ENCODE measurements around the gene TRIM5. TPM values are rescaled to one million over a fixed set of nuclear protein-coding genes. Genes with fewer than 3 reads are reported as not detected.

The TRIM5 gene
- total RNA-seq, 1 experiment from 2014 or later = 17.9 TPM

DNA sequence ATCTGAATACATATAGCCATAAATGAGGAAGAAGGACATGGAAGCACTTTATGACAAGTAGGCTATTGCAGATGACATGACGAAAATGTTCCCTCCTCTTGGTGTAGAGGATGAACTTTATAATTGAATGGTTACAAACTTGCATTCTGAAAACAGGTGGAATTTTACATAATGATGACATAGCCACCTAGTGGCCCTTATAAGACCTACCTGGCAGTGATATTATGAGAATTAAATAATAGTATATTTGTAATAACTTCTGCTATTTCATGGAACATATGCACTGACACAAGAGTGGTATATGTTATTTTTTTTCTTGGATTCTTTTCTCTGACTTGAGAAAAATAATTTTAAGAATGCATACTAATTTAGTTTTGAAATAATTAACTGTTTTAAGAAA, 27.6 kb upstream of the TRIM5 start:
- H3K9me3 ChIP-seq (ENCODE audit: low read depth, low read length, poor library complexity, severe bottlenecking) = no peaks in the 10 kb centered on the region
- no peak overlapping the region for H3K27ac ChIP-seq (ENCODE audit: low read depth, low read length, poor library complexity, severe bottlenecking)
- H3K27me3 ChIP-seq (replicated peaks; ENCODE audit: insufficient read depth, low read depth, low read length, poor library complexity) = no peaks in the 10 kb centered on the region
- DNase-seq (ENCODE audit: low spot score) = no peak
- no peaks in the 10 kb centered on the region for H3K36me3 ChIP-seq (ENCODE audit: insufficient read depth, low read length, poor library complexity, severe bottlenecking)
- TF ChIP-seq, protein P1, sequence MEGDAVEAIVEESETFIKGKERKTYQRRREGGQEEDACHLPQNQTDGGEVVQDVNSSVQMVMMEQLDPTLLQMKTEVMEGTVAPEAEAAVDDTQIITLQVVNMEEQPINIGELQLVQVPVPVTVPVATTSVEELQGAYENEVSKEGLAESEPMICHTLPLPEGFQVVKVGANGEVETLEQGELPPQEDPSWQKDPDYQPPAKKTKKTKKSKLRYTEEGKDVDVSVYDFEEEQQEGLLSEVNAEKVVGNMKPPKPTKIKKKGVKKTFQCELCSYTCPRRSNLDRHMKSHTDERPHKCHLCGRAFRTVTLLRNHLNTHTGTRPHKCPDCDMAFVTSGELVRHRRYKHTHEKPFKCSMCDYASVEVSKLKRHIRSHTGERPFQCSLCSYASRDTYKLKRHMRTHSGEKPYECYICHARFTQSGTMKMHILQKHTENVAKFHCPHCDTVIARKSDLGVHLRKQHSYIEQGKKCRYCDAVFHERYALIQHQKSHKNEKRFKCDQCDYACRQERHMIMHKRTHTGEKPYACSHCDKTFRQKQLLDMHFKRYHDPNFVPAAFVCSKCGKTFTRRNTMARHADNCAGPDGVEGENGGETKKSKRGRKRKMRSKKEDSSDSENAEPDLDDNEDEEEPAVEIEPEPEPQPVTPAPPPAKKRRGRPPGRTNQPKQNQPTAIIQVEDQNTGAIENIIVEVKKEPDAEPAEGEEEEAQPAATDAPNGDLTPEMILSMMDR (conservative IDR thresholded peaks at IDR 0.05; ENCODE audit: low read depth, low read length) = 0 out of 2 replicates have a peak, but pooled peaks have one; percentile 24
- no peak for TF ChIP-seq EZH2 (IDR thresholded peaks at IDR 0.05; ENCODE audit: borderline replicate concordance, low read depth, low read length, poor library complexity, severe bottlenecking)
- no TSS peak for BruUV-seq (replicated peaks)
- H3K4me1 ChIP-seq (ENCODE audit: insufficient read depth, low read length, poor library complexity, severe bottlenecking) = no peaks in the 10 kb centered on the region
- CTCF ChIA-PET = no interaction called here
- intact Hi-C loops (cut with micrococcal nuclease; ENCODE audit: unreplicated experiment) = no loop called here
- POLR2A ChIA-PET (ENCODE audit: low non-redundant PET) = no interaction called here
- H3K4me3 ChIP-seq (ENCODE audit: low read depth, low read length, poor library complexity, severe bottlenecking) = no peak overlapping the region

DNA sequence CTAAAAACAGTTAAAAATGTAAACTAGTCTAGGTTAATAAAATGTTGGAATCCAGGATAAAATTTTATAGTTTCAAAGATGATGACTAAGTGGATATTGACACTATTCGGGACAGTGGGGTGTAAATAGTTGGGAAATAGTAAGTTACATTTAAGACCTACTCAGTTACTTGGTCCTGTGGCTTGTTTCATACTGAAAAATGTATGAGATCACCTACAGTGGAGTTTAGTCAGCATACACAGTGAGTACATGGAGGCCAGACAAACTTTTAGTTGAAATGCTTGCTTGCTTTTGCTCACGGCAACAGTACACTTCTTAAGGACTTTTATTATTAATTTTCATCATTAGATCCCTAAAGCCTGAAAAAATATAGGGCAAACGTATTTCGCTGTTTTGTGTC, 20.8 kb upstream of the TRIM5 start:
- intact Hi-C loops (cut with micrococcal nuclease; ENCODE audit: unreplicated experiment) = no loop called here
- H3K27ac ChIP-seq (ENCODE audit: low read depth, low read length, poor library complexity, severe bottlenecking) = no peak overlapping the region
- ChIA-PET CTCF (no interaction called here), POLR2A (ENCODE audit: low non-redundant PET) (no interaction called here)
- H3K4me1 ChIP-seq (ENCODE audit: insufficient read depth, low read length, poor library complexity, severe bottlenecking) = no peaks in the 10 kb centered on the region
- H3K9me3 ChIP-seq (ENCODE audit: low read depth, low read length, poor library complexity, severe bottlenecking) = no peaks in the 10 kb centered on the region
- DNase-seq (ENCODE audit: low spot score) = no peak
- H3K4me3 ChIP-seq (ENCODE audit: low read depth, low read length, poor library complexity, severe bottlenecking) = no peak overlapping the region
- no peaks in the 10 kb centered on the region for H3K27me3 ChIP-seq (replicated peaks; ENCODE audit: insufficient read depth, low read depth, low read length, poor library complexity)
- no peaks in the 10 kb centered on the region for H3K36me3 ChIP-seq (ENCODE audit: insufficient read depth, low read length, poor library complexity, severe bottlenecking)
- TF ChIP-seq, protein P1 (conservative IDR thresholded peaks at IDR 0.05; ENCODE audit: low read depth, low read length) = no peak
- TF ChIP-seq EZH2 (IDR thresholded peaks at IDR 0.05; ENCODE audit: borderline replicate concordance, low read depth, low read length, poor library complexity, severe bottlenecking) = no peak
- no TSS peak for BruUV-seq (replicated peaks)

DNA sequence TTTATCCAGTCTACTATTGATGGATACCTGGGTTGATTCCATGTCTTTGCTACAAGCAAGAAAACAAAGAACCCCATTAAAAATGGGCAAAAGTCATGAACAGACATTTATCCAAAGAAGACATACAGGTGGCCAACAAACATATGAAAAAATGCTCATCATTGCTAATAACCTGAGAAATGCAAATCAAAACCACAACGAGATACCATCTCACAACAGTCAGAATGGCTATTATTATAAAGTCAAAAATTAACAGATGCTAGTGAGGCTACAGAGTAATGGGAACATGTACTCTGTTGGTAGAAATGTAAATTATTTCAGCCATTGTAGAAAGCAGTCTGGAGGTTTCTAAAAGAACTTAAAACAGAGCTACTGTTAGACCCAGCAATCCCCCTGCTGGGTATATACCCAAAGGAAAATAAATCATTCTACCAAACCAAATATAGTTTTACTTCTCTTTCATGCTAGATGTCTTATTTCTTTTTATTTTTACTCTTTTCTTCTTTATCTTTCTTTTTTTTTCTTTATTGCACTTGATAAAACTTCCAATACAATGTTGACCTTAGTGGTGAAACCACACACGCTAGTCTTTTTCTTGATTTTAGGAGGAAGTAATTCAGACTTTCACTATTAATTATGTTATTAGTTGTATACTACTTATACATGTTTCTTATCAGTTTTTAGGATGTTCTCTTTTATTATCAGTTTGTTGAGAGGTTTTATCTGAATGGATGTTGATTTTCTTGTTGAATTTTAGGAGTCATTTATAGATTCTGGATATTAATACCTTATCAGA, 19.1 kb upstream of the TRIM5 start:
- Histone ChIP-seq H3K9me3 (ENCODE audit: low read depth, low read length, poor library complexity, severe bottlenecking) (no peaks in the 10 kb centered on the region), H3K27me3 (replicated peaks; ENCODE audit: insufficient read depth, low read depth, low read length, poor library complexity) (no peaks in the 10 kb centered on the region), H3K4me3 (ENCODE audit: low read depth, low read length, poor library complexity, severe bottlenecking) (no peak overlapping the region), H3K4me1 (ENCODE audit: insufficient read depth, low read length, poor library complexity, severe bottlenecking) (no peaks in the 10 kb centered on the region), H3K36me3 (ENCODE audit: insufficient read depth, low read length, poor library complexity, severe bottlenecking) (no peaks in the 10 kb centered on the region), H3K27ac (ENCODE audit: low read depth, low read length, poor library complexity, severe bottlenecking) (no peak overlapping the region)
- CTCF ChIA-PET = no interaction called here
- intact Hi-C loops (cut with micrococcal nuclease; ENCODE audit: unreplicated experiment) = no loop called here
- POLR2A ChIA-PET (ENCODE audit: low non-redundant PET) = no interaction called here
- no peak for TF ChIP-seq EZH2 (IDR thresholded peaks at IDR 0.05; ENCODE audit: borderline replicate concordance, low read depth, low read length, poor library complexity, severe bottlenecking)
- TF ChIP-seq, protein P1 (conservative IDR thresholded peaks at IDR 0.05; ENCODE audit: low read depth, low read length) = no peak
- no TSS peak for BruUV-seq (replicated peaks)
- DNase-seq (ENCODE audit: low spot score) = no peak
